Neuronal stem cell (in vitro differentiated cells): ENCODE data around the gene DEFB114.

Experiments
- DNase-seq: peaks from one replicate; pipeline ENCODE4 v3.0.0-alpha.2; 2013; ENCODE audit warnings: low spot score
- H2AFZ ChIP-seq: one replicate; pipeline ENCODE4 v1.6.1; 2013; ENCODE audit warnings: mild to moderate bottlenecking, low read length, inconsistent platforms
- H2AK5ac ChIP-seq: 2 replicates; pipeline ENCODE4 v1.6.1; 2013; ENCODE audit warnings: low read depth, mild to moderate bottlenecking, inconsistent platforms, low read length, moderate library complexity, mixed read lengths
- H2BK120ac ChIP-seq: 2 replicates; pipeline ENCODE4 v1.6.1; 2013; ENCODE audit warnings: low read depth, mild to moderate bottlenecking, inconsistent platforms, low read length, moderate library complexity, mixed read lengths
- H2BK12ac ChIP-seq: one replicate; pipeline ENCODE4 v1.6.1; 2013; ENCODE audit warnings: low read length, inconsistent platforms
- H2BK15ac ChIP-seq: 2 replicates; pipeline ENCODE4 v1.6.1; 2013; ENCODE audit warnings: mild to moderate bottlenecking, low read length, inconsistent platforms, mixed read lengths
- H2BK5ac ChIP-seq: one replicate; pipeline ENCODE4 v1.6.1; 2013; ENCODE audit warnings: inconsistent platforms, mild to moderate bottlenecking, low read length, moderate library complexity
- H3K14ac ChIP-seq: one replicate; pipeline ENCODE4 v1.6.1; 2013; ENCODE audit warnings: low read length, inconsistent platforms
- H3K18ac ChIP-seq: 2 replicates; pipeline ENCODE4 v1.6.1; 2013; ENCODE audit warnings: low read length, inconsistent platforms
- H3K23ac ChIP-seq: 2 replicates; pipeline ENCODE4 v1.6.1; 2013; ENCODE audit warnings: low read depth, mild to moderate bottlenecking, mixed read lengths, low read length, inconsistent platforms; ENCODE audit not compliant: poor library complexity
- H3K27ac ChIP-seq: replicated peaks from 3 replicates; pipeline ENCODE4 v1.5.1; 2013; ENCODE audit warnings: low read length, inconsistent platforms
- H3K27me3 ChIP-seq, 3 experiments: 2 replicates each; pipeline ENCODE4 v1.6.1; 2013; ENCODE audit warnings: low read length in 3 of 3, mild to moderate bottlenecking in 2 of 3, inconsistent platforms in 1 of 3, low read depth in 1 of 3, mixed read lengths in 1 of 3, moderate library complexity in 1 of 3; ENCODE audit not compliant: control insufficient read depth in 3 of 3, insufficient read depth in 3 of 3
- H3K36me3 ChIP-seq, 2 donors: replicated peaks in 1 of 2; 2 replicates each; pipeline ENCODE4 v1.6.1; 2013; ENCODE audit warnings: low read length in 2 of 2; ENCODE audit not compliant: control insufficient read depth in 2 of 2, insufficient read depth in 2 of 2
- H3K4ac ChIP-seq: 2 replicates; pipeline ENCODE4 v1.6.1; 2013; ENCODE audit warnings: inconsistent platforms, mild to moderate bottlenecking, low read length, moderate library complexity
- H3K4me1 ChIP-seq, 2 donors: 1 replicate in 1 of 2; 2 replicates in 1 of 2; pipeline ENCODE4 v1.6.1; 2013; ENCODE audit warnings: low read length in 2 of 2, low read depth in 1 of 2; ENCODE audit not compliant: control insufficient read depth in 2 of 2, insufficient read depth in 1 of 2
- H3K4me2 ChIP-seq: one replicate; pipeline ENCODE4 v1.6.1; 2013; ENCODE audit warnings: mild to moderate bottlenecking, low read length, inconsistent platforms; ENCODE audit not compliant: insufficient read depth, poor library complexity, severe bottlenecking
- H3K4me3 ChIP-seq, 2 donors: 2 replicates each; pipeline ENCODE4 v1.5.1; 2013; ENCODE audit warnings: low read length in 2 of 2, mild to moderate bottlenecking in 2 of 2, inconsistent platforms in 1 of 2, moderate library complexity in 1 of 2
- H3K79me1 ChIP-seq: one replicate; pipeline ENCODE4 v1.6.1; 2013; ENCODE audit warnings: low read depth, mild to moderate bottlenecking, inconsistent platforms, low read length, moderate library complexity
- H3K9ac ChIP-seq: one replicate; pipeline ENCODE4 v1.6.1; 2013; ENCODE audit warnings: mild to moderate bottlenecking, low read depth, low read length, inconsistent platforms; ENCODE audit not compliant: poor library complexity
- H3K9me3 ChIP-seq, 2 donors: replicated peaks in 1 of 2; 2 replicates each; pipeline versions ENCODE3 to v1.6.1; 2013; ENCODE audit warnings: low read length in 2 of 2, mild to moderate bottlenecking in 2 of 2, inconsistent platforms in 1 of 2, low read depth in 1 of 2, mixed read lengths in 1 of 2, moderate library complexity in 1 of 2; ENCODE audit not compliant: control insufficient read depth in 2 of 2, insufficient read depth in 1 of 2
- H4K8ac ChIP-seq: one replicate; pipeline ENCODE4 v1.6.1; 2013; ENCODE audit warnings: low read depth, mild to moderate bottlenecking, inconsistent platforms, low read length, moderate library complexity
- H4K91ac ChIP-seq: one replicate; pipeline ENCODE4 v1.6.1; 2013; ENCODE audit warnings: low read length, low read depth, mild to moderate bottlenecking, inconsistent platforms; ENCODE audit not compliant: poor library complexity
- WGBS, 2 donors: extraction: QIAGEN DNeasy Blood & Tissue Kit; methylation state at CpG; one replicate each; pipeline ENCODE4 v1.1.7; 2013; ENCODE audit warnings: missing lambda C conversion rate in 2 of 2, mixed read lengths in 1 of 2; ENCODE audit not compliant: insufficient read length in 2 of 2, insufficient replicate concordance in 1 of 2; ENCODE audit errors: extremely low coverage in 2 of 2; 5-methylcytosine and 5-hydroxymethylcytosine counted together

The DEFB114 gene

GRCh38 chr6:49988900-49989299 is 24.9 kb upstream of the DEFB114 start:
- H2BK12ac ChIP-seq, result no peak overlapping the region

GRCh38 chr6:49987749-49988148 is 23.8 kb upstream of the DEFB114 start:
- Histone ChIP-seq H2BK12ac (no peak overlapping the region), H2AFZ (no peak overlapping the region), H3K4me2 (no peak overlapping the region), H2AK5ac (no peak overlapping the region), H3K4me1 (no peaks in the 10 kb centered on the region), H3K36me3 (no peaks in the 10 kb centered on the region), H3K18ac (no peak overlapping the region), H3K23ac (no peak overlapping the region), H3K9ac (no peak overlapping the region), H3K79me1 (no peaks in the 10 kb centered on the region), H4K8ac (no peak overlapping the region), H3K4ac (no peak overlapping the region), H3K4me3 (no peak overlapping the region), H2BK120ac (no peak overlapping the region), H2BK5ac (no peak overlapping the region), H4K91ac (no peak overlapping the region), H2BK15ac (no peak overlapping the region), H3K9me3 (no peaks in the 10 kb centered on the region), H3K27ac (no peak overlapping the region), H3K14ac (no peak overlapping the region), H3K27me3 (no peaks in the 10 kb centered on the region)
- no peak for DNase-seq
- no CpG with 5 or more reads among the region's 2 CpGs for WGBS, 2 donors

More at GRCh38 chr6:49988900-49989299, 24.9 kb upstream of the DEFB114 start:
- Histone ChIP-seq H2AFZ (no peak overlapping the region), H4K8ac (no peak overlapping the region), H2AK5ac (no peak overlapping the region), H2BK120ac (no peak overlapping the region), H3K27me3 (no peaks in the 10 kb centered on the region), H3K79me1 (no peaks in the 10 kb centered on the region), H3K14ac (no peak overlapping the region), H3K9ac (no peak overlapping the region), H3K36me3 (no peaks in the 10 kb centered on the region), H2BK15ac (no peak overlapping the region), H3K4me1 (no peaks in the 10 kb centered on the region), H3K23ac (no peak overlapping the region), H2BK5ac (no peak overlapping the region), H3K27ac (no peak overlapping the region), H3K4me2 (no peak overlapping the region), H3K18ac (no peak overlapping the region), H3K9me3 (no peaks in the 10 kb centered on the region), H3K4ac (no peak overlapping the region), H3K4me3 (no peak overlapping the region), H4K91ac (no peak overlapping the region)
- no peak for DNase-seq
- WGBS, 2 donors, result no CpG with 5 or more reads among the region's 2 CpGs

GRCh38 chr6:49986551-49986950 is 22.6 kb upstream of the DEFB114 start:
- Histone ChIP-seq H3K18ac (no peak overlapping the region), H2BK5ac (no peak overlapping the region), H2BK120ac (no peak overlapping the region), H3K36me3 (no peaks in the 10 kb centered on the region), H3K4ac (no peak overlapping the region), H3K9me3 (no peaks in the 10 kb centered on the region), H3K27ac (no peak overlapping the region), H3K4me1 (no peaks in the 10 kb centered on the region), H3K4me3 (no peak overlapping the region), H4K91ac (no peak overlapping the region), H3K4me2 (no peak overlapping the region), H3K9ac (no peak overlapping the region), H2AK5ac (no peak overlapping the region), H4K8ac (no peak overlapping the region), H3K14ac (no peak overlapping the region), H3K79me1 (no peaks in the 10 kb centered on the region), H2BK15ac (no peak overlapping the region), H3K27me3 (no peaks in the 10 kb centered on the region), H2AFZ (no peak overlapping the region), H3K23ac (no peak overlapping the region), H2BK12ac (no peak overlapping the region)
- no peak for DNase-seq
- WGBS, 2 donors, result no CpG with 5 or more reads among the region's 1 CpG

GRCh38 chr6:49982046-49982445 is 18.1 kb upstream of the DEFB114 start:
- Histone ChIP-seq H2AFZ (no peak overlapping the region), H4K91ac (no peak overlapping the region), H3K23ac (no peak overlapping the region), H3K79me1 (no peaks in the 10 kb centered on the region), H3K27me3 (no peaks in the 10 kb centered on the region), H2BK120ac (no peak overlapping the region), H2BK5ac (no peak overlapping the region), H2AK5ac (no peak overlapping the region), H3K27ac (no peak overlapping the region), H3K14ac (no peak overlapping the region), H2BK15ac (no peak overlapping the region), H3K36me3 (no peaks in the 10 kb centered on the region), H3K4me2 (no peak overlapping the region), H3K4me3 (no peak overlapping the region), H3K4me1 (no peaks in the 10 kb centered on the region), H4K8ac (no peak overlapping the region), H2BK12ac (no peak overlapping the region), H3K18ac (no peak overlapping the region), H3K9ac (no peak overlapping the region), H3K9me3 (no peaks in the 10 kb centered on the region), H3K4ac (no peak overlapping the region)
- WGBS, 2 donors, result no CpG with 5 or more reads among the region's 2 CpGs
- DNase-seq, result no peak
